Upper lobe of right lung (tissue), 1 donor: ENCODE results near the gene ZNF511. TPM values are rescaled to one million over a fixed set of nuclear protein-coding genes. Genes with fewer than 3 reads are reported as not detected.
A peak's percentile ranks its signal among the peaks of the same experiment; 100 is the strongest.

ENCODE experiments used
- ATAC-seq: fragments of 200-7000 bp; cut with Tn5 transposase; one replicate; pipeline ENCODE4 v1.9.1; 2020; ENCODE audit warnings: mild to moderate bottlenecking, moderate library complexity
- DNase-seq: peaks from one replicate; pipeline ENCODE4 v3.0.0-alpha.2; 2020
- H3K27ac ChIP-seq: fragments of 200-600 bp; one replicate; pipeline ENCODE4 v1.8.0; 2022
- H3K27me3 ChIP-seq: fragments of 200-600 bp; one replicate; pipeline ENCODE4 v1.8.0; 2022; ENCODE audit warnings: mild to moderate bottlenecking
- H3K36me3 ChIP-seq: fragments of 200-600 bp; one replicate; pipeline ENCODE4 v1.8.0; 2022
- H3K4me1 ChIP-seq: fragments of 200-600 bp; one replicate; pipeline ENCODE4 v1.8.0; 2022
- H3K4me3 ChIP-seq: fragments of 200-600 bp; one replicate; pipeline ENCODE4 v1.8.0; 2022; ENCODE audit warnings: mild to moderate bottlenecking
- H3K9me3 ChIP-seq: fragments of 200-600 bp; one replicate; pipeline ENCODE4 v1.8.0; 2022
- CTCF ChIP-seq: fragments of 200-600 bp; IDR thresholded peaks from one replicate; pipeline ENCODE4 v1.8.0; 2022; ENCODE audit warnings: antibody characterized with exemption
- intact Hi-C: fragments of 100-400 bp; cut with DNase I; formaldehyde crosslinking; loops from one replicate; pipeline ENCODE4 v1.11.0; 2022
- total RNA-seq: library from RNA; stranded (reverse); fragmentation: NEBNext Ultra II Directional; extraction: Animal tissue kit (Norgen Biotek cat#: 25700); gene quantifications from one replicate; pipeline ENCODE4 v1.2.1, GENCODE V29; 2021
- donor health status: DM: no; HTN: yes; CAD: no; lungs with severe emphysema.

The ZNF511 gene
- total RNA-seq, 1 donor from 2014 or later: 42.8 TPM

GRCh38 chr10:133272301-133272963 is 36.3 kb upstream of the ZNF511 start:
- no peak for DNase-seq
- H3K36me3 ChIP-seq: no peaks in the 10 kb centered on the region
- no peak for ATAC-seq
- intact Hi-C loops: no loop called here
- H3K4me3 ChIP-seq: no peak overlapping the region
- no peak for TF ChIP-seq CTCF
- no peak overlapping the region for H3K27ac ChIP-seq
- H3K9me3 ChIP-seq: no peaks in the 10 kb centered on the region
- H3K27me3 ChIP-seq: peaks cover 7% of the 10 kb centered on the region
- peaks cover 19% of the 10 kb centered on the region for H3K4me1 ChIP-seq

GRCh38 chr10:133272964-133273420 is 35.7 kb upstream of the ZNF511 start:
- H3K4me3 ChIP-seq: no peak overlapping the region
- intact Hi-C loops: no loop called here
- peaks cover 7% of the 10 kb centered on the region for H3K27me3 ChIP-seq
- peaks cover 25% of the 10 kb centered on the region for H3K4me1 ChIP-seq
- no peak overlapping the region for H3K27ac ChIP-seq
- ATAC-seq: no peak
- no peaks in the 10 kb centered on the region for H3K36me3 ChIP-seq
- H3K9me3 ChIP-seq: no peaks in the 10 kb centered on the region
- DNase-seq: no peak
- no peak for TF ChIP-seq CTCF

- TF ChIP-seq CTCF: no peak
- H3K27ac ChIP-seq: no peak overlapping the region
- DNase-seq: no peak
- ATAC-seq: no peak
- intact Hi-C loops: no loop called here
- H3K9me3 ChIP-seq: no peaks in the 10 kb centered on the region
- peaks cover 7% of the 10 kb centered on the region for H3K27me3 ChIP-seq
- H3K36me3 ChIP-seq: no peaks in the 10 kb centered on the region
- no peak overlapping the region for H3K4me3 ChIP-seq
- H3K4me1 ChIP-seq: peaks cover 31% of the 10 kb centered on the region
Measured at GRCh38 chr10:133273534-133274143, 35.1 kb upstream of the ZNF511 start.

GRCh38 chr10:133274751-133275683 is 33.7 kb upstream of the ZNF511 start:
- intact Hi-C loops: no loop called here
- no peak overlapping the region for H3K27ac ChIP-seq
- no peak for TF ChIP-seq CTCF
- H3K9me3 ChIP-seq: no peaks in the 10 kb centered on the region
- peaks cover 38% of the 10 kb centered on the region for H3K4me1 ChIP-seq
- H3K36me3 ChIP-seq: peaks cover 6% of the 10 kb centered on the region
- H3K27me3 ChIP-seq: peaks cover 7% of the 10 kb centered on the region
- DNase-seq: no peak
- peak overlapping the region; percentile 45 for H3K4me3 ChIP-seq
- ATAC-seq: peak; percentile 2

- Histone ChIP-seq H3K4me1 (peaks cover 38% of the 10 kb centered on the region), H3K27ac (peak overlapping the region; percentile 30), H3K27me3 (peaks cover 7% of the 10 kb centered on the region), H3K9me3 (no peaks in the 10 kb centered on the region), H3K36me3 (peaks cover 9% of the 10 kb centered on the region), H3K4me3 (peak overlapping the region; percentile 45)
- intact Hi-C loops: no loop called here
- no peak for TF ChIP-seq CTCF
- DNase-seq (no peak), ATAC-seq (no peak)
Measured at GRCh38 chr10:133275684-133276092, 33.0 kb upstream of the ZNF511 start.
